ENCODE results near the gene CEACAM5. TPM values are rescaled to one million over a fixed set of nuclear protein-coding genes. Genes with fewer than 3 reads are reported as not detected.

The CEACAM5 gene
- 1.4 to 2.1 TPM (median 1.6 TPM) in 5 replicates for total RNA-seq (2022; extraction: Qiagen RNA extraction)

GRCh38 chr19:41708481-41708880, at the start of gene CEACAM5:
CEACAM5 (plus strand) TSS chr19:41708626; CDS start chr19:41708732, 106 bp downstream.

GRCh38 chr19:41688098-41688497, 20.3 kb upstream of the CEACAM5 start, which contains the start of gene CEACAM7:
CEACAM7 (minus strand) TSS chr19:41688270; CDS start chr19:41688165, 105 bp downstream.

DNA sequence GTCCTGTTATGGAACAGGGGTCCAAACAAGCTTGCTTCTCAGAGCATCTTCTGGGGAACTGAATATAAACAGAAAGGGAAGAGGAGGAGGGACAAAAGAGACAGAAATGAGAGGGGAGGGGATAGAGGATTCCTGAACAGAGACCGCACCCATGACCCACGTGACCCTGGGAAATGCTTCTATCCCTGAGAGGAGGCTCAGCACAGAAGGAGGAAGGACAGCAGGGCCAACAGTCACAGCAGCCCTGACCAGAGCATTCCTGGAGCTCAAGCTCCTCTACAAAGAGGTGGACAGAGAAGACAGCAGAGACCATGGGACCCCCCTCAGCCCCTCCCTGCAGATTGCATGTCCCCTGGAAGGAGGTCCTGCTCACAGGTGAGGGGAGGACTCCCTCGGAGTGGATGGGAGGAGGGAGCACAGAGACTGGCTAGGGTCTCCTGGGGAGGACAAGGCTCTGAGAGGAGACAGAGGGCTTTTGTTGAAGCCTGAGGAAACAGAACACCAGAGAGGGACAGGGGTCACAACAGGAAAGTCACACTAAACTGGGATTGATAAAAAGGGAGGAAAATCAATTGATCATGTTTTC, 47.0 kb downstream of the CEACAM5 start, which contains the start of gene CEACAM6:
Gene CEACAM6 (plus strand): TSS at position 203 of the 586 bp plus-strand sequence. CDS start 109 bp downstream, at position 312.

Other genes with a start within 250 kb of the CEACAM5 start
- gene CEACAM21, start 132.5 kb upstream of the CEACAM5 start, total RNA-seq (2022; extraction: Qiagen RNA extraction): not detected in 5 replicates
- gene CEACAM4, start 81.6 kb upstream of the CEACAM5 start, total RNA-seq (2022; extraction: Qiagen RNA extraction): not detected in 5 replicates
- 0.03 to 0.18 TPM (median 0.10 TPM) in 3 of 5 replicates, not detected in the others for gene CEACAM7, start 20.4 kb upstream of the CEACAM5 start, total RNA-seq (2022; extraction: Qiagen RNA extraction)
- gene CEACAM6, start 46.9 kb downstream of the CEACAM5 start, total RNA-seq (2022; extraction: Qiagen RNA extraction): 14.7 to 22.7 TPM (median 18.6 TPM) in 5 replicates
- gene CEACAM3, start 88.0 kb downstream of the CEACAM5 start, total RNA-seq (2022; extraction: Qiagen RNA extraction): not detected in 5 replicates
- gene LYPD4, start 136.1 kb downstream of the CEACAM5 start, total RNA-seq (2022; extraction: Qiagen RNA extraction): not detected in 5 replicates
- gene DMRTC2, start 136.4 kb downstream of the CEACAM5 start, total RNA-seq (2022; extraction: Qiagen RNA extraction): not detected in 5 replicates
- 7,675 to 10,466 TPM (median 9,473 TPM) in 5 replicates for gene RPS19, start 151.6 kb downstream of the CEACAM5 start, total RNA-seq (2022; extraction: Qiagen RNA extraction)
- 0.70 to 1.2 TPM (median 0.95 TPM) in 5 replicates for gene CD79A, start 168.7 kb downstream of the CEACAM5 start, total RNA-seq (2022; extraction: Qiagen RNA extraction)
- gene ARHGEF1, start 174.6 kb downstream of the CEACAM5 start, total RNA-seq (2022; extraction: Qiagen RNA extraction): 84.5 to 116 TPM (median 100 TPM) in 5 replicates
- gene ERFL, start 219.8 kb downstream of the CEACAM5 start, total RNA-seq (2022; extraction: Qiagen RNA extraction): 0.20 to 0.39 TPM (median 0.30 TPM) in 5 replicates

Measured in A549 treated with Hydrocortisone at 1 μM for 4 hours (cell line).